Gastroesophageal sphincter (tissue), 3 donors: Measurements from ENCODE around the gene ZNF726.

Experiments
- CTCF ChIP-seq, 4 experiments: fragments of 200-600 bp in 2 of 4; fragments of 450-650 bp in 2 of 4; sonication (generic) in 1 of 4; IDR thresholded peaks; one replicate each; pipeline ENCODE4 v1.5.1; 2017 to 2019; ENCODE audit warnings: antibody characterized with exemption in 4 of 4, mild to moderate bottlenecking in 2 of 4, moderate library complexity in 2 of 4
- POLR2AphosphoS5 ChIP-seq: sonication (generic); formaldehyde crosslinking; IDR thresholded peaks from one replicate; pipeline ENCODE4 v1.6.1; 2017; ENCODE audit warnings: antibody characterized with exemption

- TF ChIP-seq CTCF (IDR thresholded peaks at IDR 0.05) (no peak), POLR2AphosphoS5 (no peak)
Measured at GRCh38 chr19:23969630-23970029, 54.9 kb downstream of the ZNF726 start.
